Keratinocyte (primary cell): ENCODE measurements around the gene NIPBL. TPM values are rescaled to one million over a fixed set of nuclear protein-coding genes. Genes with fewer than 3 reads are reported as not detected.

ENCODE experiments used
- DNase-seq: peaks from one replicate; pipeline ENCODE4 v3.0.0-alpha.2; 2011; ENCODE audit warnings: low read depth, missing footprints, low spot score
- FAIRE-seq: peaks from 2 replicates; lab custom pipeline; 2011; peaks lifted over from hg19 to GRCh38; lab: Jason Lieb, UNC
- H2AFZ ChIP-seq: 2 replicates; pipeline ENCODE4 v1.6.0; 2012; ENCODE audit warnings: low read length, control low read depth, inconsistent platforms; ENCODE audit not compliant: control insufficient read depth
- H3K27ac ChIP-seq: 2 replicates; pipeline ENCODE4 v1.5.1; 2011; ENCODE audit warnings: low read length; ENCODE audit not compliant: control insufficient read depth, insufficient read depth
- H3K27me3 ChIP-seq: 3 replicates; pipeline ENCODE4 v1.6.0; 2011; ENCODE audit warnings: low read length; ENCODE audit not compliant: control insufficient read depth, insufficient read depth; ENCODE audit errors: extremely low read depth
- H3K36me3 ChIP-seq, 2 experiments: 2 replicates in 1 of 2; 3 replicates in 1 of 2; pipeline ENCODE4 v1.5.1; 2011; ENCODE audit warnings: low read length in 2 of 2, mild to moderate bottlenecking in 1 of 2; ENCODE audit not compliant: control insufficient read depth in 2 of 2, insufficient read depth in 2 of 2; ENCODE audit errors: extremely low read depth in 1 of 2
- H3K4me1 ChIP-seq: 3 replicates; pipeline ENCODE4 v1.5.1; 2011; ENCODE audit warnings: low read length; ENCODE audit not compliant: control insufficient read depth, insufficient read depth; ENCODE audit errors: extremely low read depth
- H3K4me2 ChIP-seq: 3 replicates; pipeline ENCODE4 v1.6.0; 2011; ENCODE audit warnings: low read depth, low read length; ENCODE audit not compliant: control insufficient read depth, insufficient read depth; ENCODE audit errors: extremely low read depth
- H3K4me3 ChIP-seq, 3 experiments: fragments of 200-600 bp in 1 of 3; sonication (generic) in 1 of 3; 2 replicates in 2 of 3; 3 replicates in 1 of 3; pipeline ENCODE4 v1.5.1; 2011 to 2016; ENCODE audit warnings: low read length in 3 of 3, mild to moderate bottlenecking in 3 of 3, control low read depth in 2 of 3, inconsistent platforms in 1 of 3, low read depth in 1 of 3, mixed read lengths in 1 of 3, mixed run types in 1 of 3, moderate library complexity in 1 of 3; ENCODE audit not compliant: control insufficient read depth in 2 of 3, insufficient read depth in 2 of 3; ENCODE audit errors: extremely low read depth in 1 of 3
- H3K79me2 ChIP-seq: 2 replicates; pipeline ENCODE4 v1.6.0; 2012; ENCODE audit warnings: low read length; ENCODE audit not compliant: control insufficient read depth, insufficient read depth
- H3K9ac ChIP-seq: 3 replicates; pipeline ENCODE4 v1.6.0; 2011; ENCODE audit warnings: low read length; ENCODE audit not compliant: control insufficient read depth, insufficient read depth; ENCODE audit errors: extremely low read depth
- H3K9me1 ChIP-seq: 3 replicates; pipeline ENCODE4 v1.6.0; 2011; ENCODE audit warnings: low read length; ENCODE audit not compliant: control insufficient read depth, insufficient read depth; ENCODE audit errors: extremely low read depth
- H3K9me3 ChIP-seq: 2 replicates; pipeline ENCODE4 v1.5.1; 2012; ENCODE audit warnings: low read depth, low read length; ENCODE audit not compliant: control insufficient read depth
- H4K20me1 ChIP-seq: 3 replicates; pipeline ENCODE4 v1.6.0; 2011; ENCODE audit warnings: low read length; ENCODE audit not compliant: control insufficient read depth, insufficient read depth; ENCODE audit errors: extremely low read depth
- CTCF ChIP-seq, 3 experiments: IDR thresholded peaks in 1 of 3; conservative IDR thresholded peaks in 1 of 3; optimal IDR thresholded peaks in 1 of 3; 2 replicates in 2 of 3; 3 replicates in 1 of 3; pipeline versions ENCODE3 to v1.5.1; 2011; ENCODE audit warnings: low read length in 3 of 3, mild to moderate bottlenecking in 3 of 3, moderate library complexity in 2 of 3, control low read depth in 1 of 3, inconsistent platforms in 1 of 3; ENCODE audit not compliant: insufficient read depth in 2 of 3; ENCODE audit errors: extremely low read depth in 1 of 3
- EZH2 ChIP-seq: IDR thresholded peaks from one replicate; pipeline ENCODE4 v1.6.1; 2012; ENCODE audit warnings: inconsistent platforms, mild to moderate bottlenecking, low read length, moderate library complexity
- dilution Hi-C: fragments of 300-500 bp; cut with MboI; formaldehyde crosslinking; loops from one replicate; pipeline ENCODE4 v1.7.0; 2020; ENCODE audit warnings: low sequenced_read_pairs; ENCODE audit not compliant: extremely low pct_ligation_motif_present
- polyA plus RNA-seq, 5 experiments: library from polyadenylated mRNA; depleted of rRNA in 3 of 5; stranded (reverse) in 3 of 5; stranded (forward) in 1 of 5; unstranded in 1 of 5; fragments of >200 nt; gene quantifications; 1 replicate in 1 of 5; 2 replicates in 3 of 5; 3 replicates in 1 of 5; pipeline versions ENCODE4 v1.2.1 to v1.2.3, GENCODE V29; 2011 to 2012; ENCODE audit warnings: missing spikeins in 2 of 5, low read depth in 1 of 5, low replicate concordance in 1 of 5

The NIPBL gene
- polyA plus RNA-seq, 1 donor (not counting 4 experiments of a cell fraction or from before 2014, with no cell fraction given) = 23.4 TPM

- DNase-seq (no peak), FAIRE-seq (no peak)
- Histone ChIP-seq H3K9ac (no peak overlapping the region), H3K4me2 (peak overlapping the region; percentile 27), H4K20me1 (no peaks in the 10 kb centered on the region), H3K36me3 (no peaks in the 10 kb centered on the region), H3K79me2 (peaks cover 83% of the 10 kb centered on the region), H3K4me1 (peaks cover 45% of the 10 kb centered on the region), H3K4me3 (no peak overlapping the region), H3K9me3 (no peaks in the 10 kb centered on the region), H2AFZ (no peak overlapping the region), H3K27me3 (no peaks in the 10 kb centered on the region), H3K27ac (no peak overlapping the region), H3K9me1 (no peaks in the 10 kb centered on the region)
- TF ChIP-seq EZH2 (no peak), CTCF (optimal IDR thresholded peaks at IDR 0.05 in 1 of 3, IDR thresholded peaks at IDR 0.05 in 1 of 3, conservative IDR thresholded peaks at IDR 0.05 in 1 of 3; ENCODE audit: extremely low read depth in 1 of 3, insufficient read depth in 2 of 3, low read length in 3 of 3) (no peak)
- dilution Hi-C loops = no loop called here
Observed at GRCh38 chr5:36949593-36949992, 73.0 kb downstream of the NIPBL start.

GRCh38 chr5:36950586-36951457, 74.3 kb downstream of the NIPBL start:
- H3K4me1 ChIP-seq = peaks cover 45% of the 10 kb centered on the region
- no peak overlapping the region for H3K9ac ChIP-seq
- H3K79me2 ChIP-seq = peaks cover 74% of the 10 kb centered on the region
- no peak overlapping the region for H2AFZ ChIP-seq
- DNase-seq (peak; percentile 26), FAIRE-seq (peak; percentile 95)
- no peaks in the 10 kb centered on the region for H4K20me1 ChIP-seq
- no peaks in the 10 kb centered on the region for H3K9me3 ChIP-seq
- peak overlapping the region in 2 of 3 experiments; percentile 44 to 52 for H3K4me3 ChIP-seq
- H3K27me3 ChIP-seq = no peaks in the 10 kb centered on the region
- TF ChIP-seq CTCF (optimal IDR thresholded peaks at IDR 0.05 in 1 of 3, IDR thresholded peaks at IDR 0.05 in 1 of 3, conservative IDR thresholded peaks at IDR 0.05 in 1 of 3; ENCODE audit: extremely low read depth in 1 of 3, insufficient read depth in 2 of 3, low read length in 3 of 3) (no peak), EZH2 (no peak)
- H3K27ac ChIP-seq = peak overlapping the region; percentile 67
- H3K36me3 ChIP-seq = no peaks in the 10 kb centered on the region
- dilution Hi-C loops = no loop called here
- no peaks in the 10 kb centered on the region for H3K9me1 ChIP-seq
- H3K4me2 ChIP-seq = peak overlapping the region; percentile 86
